Heart right ventricle (tissue), 16 donors: ENCODE measurements around the gene STK11. TPM values are rescaled to one million over a fixed set of nuclear protein-coding genes. Genes with fewer than 3 reads are reported as not detected.

Experiments used
- ATAC-seq, 8 donors: fragments of 200-7000 bp; cut with Tn5 transposase; one replicate each; pipeline ENCODE4 v1.9.1; 2020; ENCODE audit warnings: mild to moderate bottlenecking in 8 of 8, moderate library complexity in 8 of 8, moderate number of reproducible peaks in 1 of 8
- DNase-seq, 2 donors: peaks; one replicate each; pipeline ENCODE4 v3.0.0-alpha.2; 2020
- H3K27ac ChIP-seq, 10 donors: fragments of 200-600 bp; sonication (generic) in 2 of 10; one replicate each; pipeline versions ENCODE4 v1.5.0 to v1.8.0; 2020 to 2022; ENCODE audit warnings: mild to moderate bottlenecking in 3 of 10
- H3K27me3 ChIP-seq, 7 donors: fragments of 200-600 bp; one replicate each; pipeline ENCODE4 v1.8.0; 2021 to 2022; ENCODE audit warnings: mild to moderate bottlenecking in 2 of 7
- H3K36me3 ChIP-seq, 9 donors: fragments of 200-600 bp; sonication (generic) in 1 of 9; one replicate each; pipeline versions ENCODE4 v1.5.0 to v1.8.0; 2020 to 2022; ENCODE audit warnings: mild to moderate bottlenecking in 2 of 9
- H3K4me1 ChIP-seq, 9 donors: fragments of 200-600 bp; sonication (generic) in 1 of 9; one replicate each; pipeline versions ENCODE4 v1.5.0 to v1.8.0; 2020 to 2022; ENCODE audit warnings: mild to moderate bottlenecking in 4 of 9
- H3K4me3 ChIP-seq, 10 donors: fragments of 200-600 bp; sonication (generic) in 2 of 10; one replicate each; pipeline versions ENCODE4 v1.5.0 to v1.8.0; 2020 to 2022; ENCODE audit warnings: mild to moderate bottlenecking in 7 of 10, moderate library complexity in 2 of 10
- H3K9me3 ChIP-seq, 11 donors: fragments of 200-600 bp in 10 of 11; sonication (generic) in 2 of 11; one replicate each; pipeline versions ENCODE4 v1.5.0 to v1.8.0; 2013 to 2022; ENCODE audit warnings: mild to moderate bottlenecking in 2 of 11, control low read depth in 1 of 11, moderate library complexity in 1 of 11
- WGBS, 2 donors: extraction: QIAGEN DNeasy Blood & Tissue Kit; methylation state at CpG; one replicate each; pipeline ENCODE4 v1.1.7; 2013; ENCODE audit warnings: inconsistent platforms in 1 of 2; 5-methylcytosine and 5-hydroxymethylcytosine counted together
- intact Hi-C, 10 donors: fragments of 100-400 bp; cut with DNase I; formaldehyde crosslinking; loops; one replicate each; pipeline versions ENCODE4 v1.11.1 to v1.14.2; 2022
- polyA plus RNA-seq, 2 donors: library from polyadenylated mRNA; stranded (reverse); fragments of 200-250 nt; gene quantifications; one replicate each; pipeline ENCODE4 v1.2.3, GENCODE V29; 2013
- total RNA-seq, 10 donors: library from RNA; stranded (reverse); fragmentation: NEBNext Ultra II Directional in 3 of 10; extraction: Animal tissue kit (Norgen Biotek cat#: 25700) in 3 of 10; gene quantifications; one replicate each; pipeline versions ENCODE4 v1.2.1 to v1.2.4, GENCODE V29; 2021 to 2023
- TF ChIP-seq, protein P1 (sequence below), 9 donors: fragments of 200-600 bp; sonication (generic) in 2 of 9; IDR thresholded peaks; one replicate each; pipeline versions ENCODE4 v1.5.0 to v1.8.0; 2021 to 2022; ENCODE audit warnings: antibody characterized with exemption in 9 of 9, mild to moderate bottlenecking in 5 of 9, moderate library complexity in 1 of 9
- donor health status: Arrhythmogenic right ventricular cardiomyopathy.
- donor health status: ischemic (EF 13 %, LVEDD 7.1; RV severe dilation, severe dysfunction).
- donor health status: healthy with polysubstance abuse.
- donor health status: DM: no; HTN: yes; CAD: no.
- donor health status: DM: no; HTN: no; CAD: no.
- donor health status: ischemic (EF 25% LVEDD 6.9; RV normal size, moderate dysfunction).
- donor health status: ischemic (EF 25% LVEDD 5.7; RV mildly dilated, moderate dysfunction).
- donor health status: healthy.
- donor health status: DM: yes; HTN: yes; CAD: no.
- donor health status: Ischemic cardiomyopathy.
- donor health status: ischemic (EF 35%, LVEDD 5.7; RV mildly dilated, moderate dysfunction).
- donor health status: nonischemic (EF 11% LVEDD 7.7; RV severe dilation, severe dysfunction).
- donor health status: DM: yes; HTN: yes; CAD: no.
- donor health status: PGD.
- donor health status: ischemic (EF 29% LVEDD 5.4; RV normal size, mild dysfunction).
- donor health status: nonischemic (EF 23%, LVEDD 6.1; RV moderate dilation, normal function).

STK11 gene
- total and polyA plus RNA-seq, 12 donors: 41.1 to 71.6 (median 46.6) TPM

DNA sequence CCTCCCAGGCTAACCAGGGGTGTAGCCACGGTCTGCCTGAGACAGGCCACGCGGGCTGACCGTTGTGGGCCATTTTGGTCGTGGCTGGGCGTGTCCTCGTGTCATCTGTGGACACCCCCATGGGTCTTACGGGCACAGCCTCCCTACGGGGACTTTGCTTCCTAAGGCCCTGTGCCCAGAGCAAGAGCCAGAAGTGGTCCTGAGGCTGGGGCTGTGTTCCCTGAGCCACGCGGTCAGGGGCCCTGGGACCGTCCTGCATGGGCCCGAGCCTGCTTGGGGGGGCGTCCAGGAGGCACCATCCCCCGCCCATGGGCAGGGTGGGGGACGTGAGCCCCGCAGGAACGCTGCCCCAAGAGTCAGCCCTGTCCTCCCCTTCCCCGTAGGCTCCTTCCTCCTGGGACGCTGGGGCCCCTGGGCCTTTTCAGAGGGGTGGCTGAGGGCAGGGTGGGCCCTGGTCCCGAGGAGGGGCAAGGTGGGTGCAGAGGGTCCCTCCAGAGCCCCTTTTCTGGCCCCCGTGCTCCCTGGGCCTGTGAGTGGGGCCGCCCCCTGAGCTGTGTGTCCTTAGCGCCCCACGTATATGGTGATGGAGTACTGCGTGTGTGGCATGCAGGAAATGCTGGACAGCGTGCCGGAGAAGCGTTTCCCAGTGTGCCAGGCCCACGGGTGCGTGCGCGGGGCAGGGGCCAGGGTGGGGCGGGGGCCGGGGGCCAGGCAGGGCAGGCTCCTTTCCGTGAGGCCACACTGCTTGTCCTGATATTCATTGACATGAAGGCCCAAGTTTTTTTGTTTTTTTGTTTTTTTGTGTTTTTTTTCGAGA, 13.4 kb downstream of the STK11 start:
- TF ChIP-seq, protein P1, sequence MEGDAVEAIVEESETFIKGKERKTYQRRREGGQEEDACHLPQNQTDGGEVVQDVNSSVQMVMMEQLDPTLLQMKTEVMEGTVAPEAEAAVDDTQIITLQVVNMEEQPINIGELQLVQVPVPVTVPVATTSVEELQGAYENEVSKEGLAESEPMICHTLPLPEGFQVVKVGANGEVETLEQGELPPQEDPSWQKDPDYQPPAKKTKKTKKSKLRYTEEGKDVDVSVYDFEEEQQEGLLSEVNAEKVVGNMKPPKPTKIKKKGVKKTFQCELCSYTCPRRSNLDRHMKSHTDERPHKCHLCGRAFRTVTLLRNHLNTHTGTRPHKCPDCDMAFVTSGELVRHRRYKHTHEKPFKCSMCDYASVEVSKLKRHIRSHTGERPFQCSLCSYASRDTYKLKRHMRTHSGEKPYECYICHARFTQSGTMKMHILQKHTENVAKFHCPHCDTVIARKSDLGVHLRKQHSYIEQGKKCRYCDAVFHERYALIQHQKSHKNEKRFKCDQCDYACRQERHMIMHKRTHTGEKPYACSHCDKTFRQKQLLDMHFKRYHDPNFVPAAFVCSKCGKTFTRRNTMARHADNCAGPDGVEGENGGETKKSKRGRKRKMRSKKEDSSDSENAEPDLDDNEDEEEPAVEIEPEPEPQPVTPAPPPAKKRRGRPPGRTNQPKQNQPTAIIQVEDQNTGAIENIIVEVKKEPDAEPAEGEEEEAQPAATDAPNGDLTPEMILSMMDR (IDR thresholded peaks at IDR 0.05): no peak
- Histone ChIP-seq H3K36me3 (peaks cover 4 to 54% (median 21%) of the 10 kb centered on the region in 9 donors), H3K9me3 (no peaks in the 10 kb centered on the region), H3K27me3 (no peaks in the 10 kb centered on the region), H3K4me3 (no peak overlapping the region), H3K4me1 (peaks cover 41 to 97% (median 83%) of the 10 kb centered on the region in 9 donors), H3K27ac (peak overlapping the region; percentile 80 to 94 (median 92))
- no peak for ATAC-seq
- no peak for DNase-seq
- WGBS, 2 donors: 84 to 85% methylated on average over 37 of the region's 37 CpGs
- intact Hi-C loops: no loop called here

DNA sequence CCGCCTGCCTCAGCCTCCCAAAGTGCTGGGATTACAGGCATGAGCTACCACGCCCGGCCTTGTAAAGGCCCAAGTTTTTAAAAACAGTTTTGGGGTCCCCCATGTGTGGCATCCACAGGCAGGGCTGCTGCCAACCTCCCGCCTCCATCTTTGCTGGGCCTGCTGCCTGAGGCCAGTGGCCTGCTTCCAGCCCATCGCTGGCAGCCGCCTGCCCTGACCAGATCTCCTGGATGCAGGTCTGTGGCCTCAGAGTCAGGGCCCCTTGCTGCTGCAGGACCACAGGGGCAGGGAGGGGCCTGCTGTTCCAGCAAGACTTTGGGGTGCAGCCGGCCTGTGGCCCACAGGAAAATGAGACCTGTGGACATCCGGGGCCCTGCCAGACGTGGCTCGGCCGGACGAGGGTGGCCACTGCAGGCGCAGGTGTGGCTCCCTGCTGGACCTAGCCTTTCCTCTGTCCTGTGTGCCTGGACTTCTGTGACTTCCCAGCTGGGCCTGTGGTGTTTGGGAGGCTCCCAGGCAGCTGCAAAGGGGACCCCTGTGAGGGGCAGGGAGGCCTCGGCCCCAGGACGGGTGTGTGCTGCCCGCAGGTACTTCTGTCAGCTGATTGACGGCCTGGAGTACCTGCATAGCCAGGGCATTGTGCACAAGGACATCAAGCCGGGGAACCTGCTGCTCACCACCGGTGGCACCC, 14.4 kb downstream of the STK11 start:
- DNase-seq (no peak), ATAC-seq (no peak)
- Histone ChIP-seq H3K4me3 (no peak overlapping the region), H3K36me3 (peaks cover 4 to 63% (median 21%) of the 10 kb centered on the region in 9 donors), H3K27ac (peak overlapping the region in 7 of 10 donors; percentile 14 to 94 (median 90)), H3K27me3 (no peaks in the 10 kb centered on the region), H3K9me3 (no peaks in the 10 kb centered on the region), H3K4me1 (peaks cover 32 to 87% (median 74%) of the 10 kb centered on the region in 9 donors)
- TF ChIP-seq, protein P1 (IDR thresholded peaks at IDR 0.05): no peak
- intact Hi-C loops: loop anchor here in 4 of 10 donors (2.0 kb wide), 2 partner anchors 19 to 21 kb away; partner anchors contain the start of genes ATP5F1D (in 3 of the 4) and CBARP (in 1 of the 4)
- WGBS, 2 donors: 86 to 87% methylated on average over 19 of the region's 19 CpGs

DNA sequence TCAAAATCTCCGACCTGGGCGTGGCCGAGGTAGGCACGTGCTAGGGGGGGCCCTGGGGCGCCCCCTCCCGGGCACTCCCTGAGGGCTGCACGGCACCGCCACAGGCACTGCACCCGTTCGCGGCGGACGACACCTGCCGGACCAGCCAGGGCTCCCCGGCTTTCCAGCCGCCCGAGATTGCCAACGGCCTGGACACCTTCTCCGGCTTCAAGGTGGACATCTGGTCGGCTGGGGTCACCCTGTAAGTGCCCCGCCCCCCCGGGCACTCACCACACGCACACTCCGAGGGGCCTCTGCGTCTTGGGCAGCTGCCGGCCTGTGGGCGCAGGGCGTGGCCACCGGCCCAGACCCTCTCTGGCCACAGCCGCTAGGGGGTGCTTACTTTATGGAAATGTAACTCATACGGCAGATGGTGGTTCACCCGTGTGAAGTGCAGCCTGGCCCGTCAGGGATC, 14.9 kb downstream of the STK11 start:
- TF ChIP-seq, protein P1 (IDR thresholded peaks at IDR 0.05): peak in 2 of 9 donors; percentile 8 to 9
- DNase-seq (no peak), ATAC-seq (no peak)
- intact Hi-C loops: loop anchor here in 4 of 10 donors (2.0 kb wide), 2 partner anchors 18 to 20 kb away; partner anchors contain the start of genes ATP5F1D (in 3 of the 4) and CBARP (in 1 of the 4)
- H3K27me3 ChIP-seq: no peaks in the 10 kb centered on the region
- peak overlapping the region in 6 of 10 donors; percentile 6 to 94 (median 70) for H3K27ac ChIP-seq
- no peak overlapping the region for H3K4me3 ChIP-seq
- WGBS, 2 donors: 85 to 86% methylated on average over 33 of the region's 33 CpGs
- no peaks in the 10 kb centered on the region for H3K9me3 ChIP-seq
- H3K4me1 ChIP-seq: peaks cover 29 to 81% (median 68%) of the 10 kb centered on the region in 9 donors
- peaks cover 4 to 69% (median 21%) of the 10 kb centered on the region in 9 donors for H3K36me3 ChIP-seq
